Measurements from ENCODE around the gene CCDC186.
"Not testable (repeated sequence)": the region's sequence is repeated elsewhere in the genome, so short reads cannot be mapped to it uniquely, and the experiment has no call there.

Gene CCDC186

DNA sequence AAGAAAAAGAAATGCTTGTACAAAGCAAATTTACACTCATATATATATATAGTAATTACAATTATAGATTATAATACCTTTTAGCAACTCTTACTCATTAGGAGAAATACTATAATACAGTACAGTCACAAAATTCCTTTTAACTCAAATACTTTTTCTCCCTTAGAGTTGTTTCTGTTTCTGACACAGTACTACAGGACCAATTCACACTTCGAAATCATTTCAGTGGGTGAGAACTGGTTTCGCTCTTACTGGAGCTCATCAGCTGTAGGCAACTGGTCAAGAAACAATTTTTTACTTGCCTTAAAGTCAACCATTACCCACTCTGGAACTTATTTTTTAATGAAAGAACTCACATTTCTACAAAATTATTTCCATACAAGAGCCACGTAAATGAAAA is 6.0 kb downstream of the CCDC186 start:
- H3K4me3 ChIP-seq (ENCODE audit: low read depth, low read length) = no peak overlapping the region
- TF ChIP-seq, protein P1, sequence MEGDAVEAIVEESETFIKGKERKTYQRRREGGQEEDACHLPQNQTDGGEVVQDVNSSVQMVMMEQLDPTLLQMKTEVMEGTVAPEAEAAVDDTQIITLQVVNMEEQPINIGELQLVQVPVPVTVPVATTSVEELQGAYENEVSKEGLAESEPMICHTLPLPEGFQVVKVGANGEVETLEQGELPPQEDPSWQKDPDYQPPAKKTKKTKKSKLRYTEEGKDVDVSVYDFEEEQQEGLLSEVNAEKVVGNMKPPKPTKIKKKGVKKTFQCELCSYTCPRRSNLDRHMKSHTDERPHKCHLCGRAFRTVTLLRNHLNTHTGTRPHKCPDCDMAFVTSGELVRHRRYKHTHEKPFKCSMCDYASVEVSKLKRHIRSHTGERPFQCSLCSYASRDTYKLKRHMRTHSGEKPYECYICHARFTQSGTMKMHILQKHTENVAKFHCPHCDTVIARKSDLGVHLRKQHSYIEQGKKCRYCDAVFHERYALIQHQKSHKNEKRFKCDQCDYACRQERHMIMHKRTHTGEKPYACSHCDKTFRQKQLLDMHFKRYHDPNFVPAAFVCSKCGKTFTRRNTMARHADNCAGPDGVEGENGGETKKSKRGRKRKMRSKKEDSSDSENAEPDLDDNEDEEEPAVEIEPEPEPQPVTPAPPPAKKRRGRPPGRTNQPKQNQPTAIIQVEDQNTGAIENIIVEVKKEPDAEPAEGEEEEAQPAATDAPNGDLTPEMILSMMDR (IDR thresholded peaks at IDR 0.05; ENCODE audit: borderline replicate concordance, insufficient read depth, low read depth, low read length) = no peak

DNA sequence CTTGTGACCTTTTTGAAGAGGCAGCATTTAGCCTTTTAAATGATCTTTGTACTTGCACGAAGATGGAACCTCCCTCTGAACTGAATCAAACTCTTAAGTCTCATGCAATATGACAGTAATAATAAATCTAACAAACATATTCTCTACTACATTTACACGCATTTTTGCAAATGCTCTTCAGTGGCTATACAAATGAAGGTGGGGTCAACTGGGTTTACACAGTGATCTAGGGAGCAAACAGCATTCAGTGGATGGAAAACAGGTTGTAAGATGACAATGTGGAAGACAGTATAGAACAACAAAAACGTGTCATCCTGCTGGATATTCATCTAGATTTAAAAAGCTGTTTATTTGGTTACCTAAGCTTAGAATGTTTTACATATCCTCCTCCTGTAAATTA is 7.5 kb downstream of the CCDC186 start:
- no peak overlapping the region for H3K4me3 ChIP-seq (ENCODE audit: low read depth, low read length)
- TF ChIP-seq, protein P1 (IDR thresholded peaks at IDR 0.05; ENCODE audit: borderline replicate concordance, insufficient read depth, low read depth, low read length) = no peak

DNA sequence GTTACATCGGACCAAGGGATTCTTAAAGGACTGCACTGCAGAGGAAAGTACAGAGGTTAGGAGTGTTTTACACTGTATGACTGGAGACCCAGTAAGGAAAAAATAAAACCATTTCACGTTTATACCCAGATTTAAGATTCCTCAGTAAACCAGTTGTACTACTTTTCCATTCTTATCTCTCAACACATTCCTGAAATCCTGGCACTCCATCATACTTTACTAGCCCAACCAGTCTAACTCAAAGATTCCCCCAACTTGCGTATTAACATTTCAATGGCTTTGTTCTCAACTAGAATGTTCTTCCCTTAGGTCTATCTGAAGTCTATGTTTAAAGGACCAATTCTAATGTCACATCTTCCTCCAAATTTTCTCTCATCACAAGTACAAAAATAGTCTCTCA is 8.0 kb downstream of the CCDC186 start:
- H3K4me3 ChIP-seq (ENCODE audit: low read depth, low read length) = no peak overlapping the region
- TF ChIP-seq, protein P1 (IDR thresholded peaks at IDR 0.05; ENCODE audit: borderline replicate concordance, insufficient read depth, low read depth, low read length) = no peak

DNA sequence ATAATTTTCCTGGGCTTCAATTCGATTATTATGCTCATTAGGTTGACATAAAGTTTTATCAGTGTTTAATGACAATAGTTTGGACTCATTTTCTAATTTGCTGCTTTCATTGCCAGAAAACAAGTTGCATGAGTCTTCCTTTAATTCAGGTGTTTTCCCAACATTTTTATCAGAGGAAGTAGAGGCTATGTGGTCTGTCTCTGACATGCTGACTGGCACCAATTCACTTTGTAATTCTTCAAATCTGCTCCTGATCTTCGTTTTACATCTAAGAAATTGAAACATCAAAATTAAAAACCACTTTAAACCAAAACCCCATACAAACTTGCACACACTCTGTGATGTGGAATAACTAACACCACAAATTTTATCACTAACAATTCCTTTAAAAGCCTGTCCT is 10.9 kb downstream of the CCDC186 start:
- H3K4me3 ChIP-seq (ENCODE audit: low read depth, low read length) = no peak overlapping the region
- TF ChIP-seq, protein P1 (IDR thresholded peaks at IDR 0.05; ENCODE audit: borderline replicate concordance, insufficient read depth, low read depth, low read length) = no peak

DNA sequence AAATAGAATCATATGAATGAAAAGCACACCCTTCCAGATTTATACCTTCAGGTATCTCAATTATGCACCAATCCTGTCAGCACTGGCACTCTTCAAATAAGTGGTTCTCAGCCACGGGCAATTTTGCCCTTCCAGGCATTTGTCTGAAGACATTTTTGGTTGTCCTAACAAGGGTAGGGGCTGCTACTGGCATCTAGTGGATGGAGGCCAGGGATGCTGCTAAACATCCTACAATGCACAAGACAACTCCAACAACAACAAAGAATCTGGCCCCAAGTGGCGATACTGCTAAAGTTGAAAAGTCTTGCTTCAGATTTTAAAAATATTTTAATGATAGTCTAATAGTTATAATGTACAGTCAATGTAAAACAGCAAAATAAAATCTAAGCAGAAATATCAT is 16.1 kb downstream of the CCDC186 start:
- no peak overlapping the region for H3K4me3 ChIP-seq (ENCODE audit: low read depth, low read length)
- TF ChIP-seq, protein P1 (IDR thresholded peaks at IDR 0.05; ENCODE audit: borderline replicate concordance, insufficient read depth, low read depth, low read length) = no peak

DNA sequence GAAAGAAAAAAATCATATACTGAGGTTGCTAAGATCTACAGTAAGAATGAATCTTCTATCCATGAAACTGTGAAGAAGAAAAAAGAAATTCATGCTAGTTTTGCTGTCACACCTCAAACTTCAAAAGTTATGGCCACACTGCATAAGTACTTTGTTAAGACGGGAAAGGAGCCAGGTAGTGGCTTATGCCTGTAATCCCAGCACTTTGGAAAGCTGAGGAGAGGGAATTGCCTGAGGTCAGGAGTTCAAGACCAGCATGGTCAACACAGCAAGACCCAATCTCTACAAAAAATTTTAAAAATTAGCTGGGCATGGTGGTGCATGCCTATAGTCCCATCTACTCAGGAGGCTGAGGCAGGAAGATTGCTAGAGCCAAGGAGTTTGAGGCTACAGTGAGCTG is 22.1 kb downstream of the CCDC186 start:
- H3K4me3 ChIP-seq (ENCODE audit: low read depth, low read length) = no peak overlapping the region
- TF ChIP-seq, protein P1 (IDR thresholded peaks at IDR 0.05; ENCODE audit: borderline replicate concordance, insufficient read depth, low read depth, low read length) = no peak

DNA sequence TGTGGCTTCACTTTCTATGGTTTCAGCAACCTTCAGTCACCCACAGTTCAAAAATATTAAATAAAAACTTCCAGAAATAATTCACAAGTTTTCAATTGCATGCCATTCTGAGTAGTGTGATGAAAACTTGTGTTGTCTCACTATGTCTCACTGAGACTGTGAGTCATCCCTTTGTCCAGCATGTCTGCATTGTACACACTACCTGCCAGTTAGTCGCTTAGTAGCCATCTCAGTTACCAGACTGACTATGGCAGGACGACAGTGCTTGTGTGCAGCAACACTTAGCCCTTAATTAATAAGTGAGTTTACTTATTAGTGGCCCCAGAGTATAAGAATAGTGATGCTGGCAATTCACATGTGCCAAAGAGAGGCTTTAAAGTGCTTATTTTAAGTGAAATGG is 22.5 kb downstream of the CCDC186 start:
- H3K4me3 ChIP-seq (ENCODE audit: low read depth, low read length) = no peak overlapping the region
- TF ChIP-seq, protein P1 (IDR thresholded peaks at IDR 0.05; ENCODE audit: borderline replicate concordance, insufficient read depth, low read depth, low read length) = no peak

DNA sequence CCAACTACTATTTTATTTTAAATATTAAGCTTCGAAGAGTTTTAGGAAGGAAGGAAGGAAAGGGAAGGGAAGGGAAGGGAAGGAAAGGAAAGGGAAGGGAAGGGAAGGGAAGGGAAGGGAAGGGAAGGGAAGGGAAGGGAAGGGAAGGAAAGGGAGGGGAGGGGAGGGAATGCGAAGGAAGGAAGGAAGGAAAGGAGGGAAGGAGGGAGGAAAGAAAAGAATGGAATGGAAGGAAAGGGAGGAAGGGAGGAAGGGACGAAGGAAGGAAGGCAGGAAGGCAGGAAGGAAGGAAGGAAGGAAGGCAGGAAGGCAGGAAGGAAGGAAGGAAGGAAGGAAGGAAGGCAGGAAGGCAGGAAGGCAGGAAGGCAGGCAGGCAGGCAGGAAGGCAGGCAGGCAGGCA is 24.5 kb downstream of the CCDC186 start:
- H3K4me3 ChIP-seq (ENCODE audit: low read depth, low read length) = not testable (repeated sequence)

Data from GM12875 (cell line).